ENCODE results near the gene RWDD1. TPM values are rescaled to one million over a fixed set of nuclear protein-coding genes. Genes with fewer than 3 reads are reported as not detected.

The RWDD1 gene
- total and polyA plus RNA-seq, 2 donors (not counting 1 experiment from before 2014, with no cell fraction given): 18.0 to 22.4 TPM

DNA sequence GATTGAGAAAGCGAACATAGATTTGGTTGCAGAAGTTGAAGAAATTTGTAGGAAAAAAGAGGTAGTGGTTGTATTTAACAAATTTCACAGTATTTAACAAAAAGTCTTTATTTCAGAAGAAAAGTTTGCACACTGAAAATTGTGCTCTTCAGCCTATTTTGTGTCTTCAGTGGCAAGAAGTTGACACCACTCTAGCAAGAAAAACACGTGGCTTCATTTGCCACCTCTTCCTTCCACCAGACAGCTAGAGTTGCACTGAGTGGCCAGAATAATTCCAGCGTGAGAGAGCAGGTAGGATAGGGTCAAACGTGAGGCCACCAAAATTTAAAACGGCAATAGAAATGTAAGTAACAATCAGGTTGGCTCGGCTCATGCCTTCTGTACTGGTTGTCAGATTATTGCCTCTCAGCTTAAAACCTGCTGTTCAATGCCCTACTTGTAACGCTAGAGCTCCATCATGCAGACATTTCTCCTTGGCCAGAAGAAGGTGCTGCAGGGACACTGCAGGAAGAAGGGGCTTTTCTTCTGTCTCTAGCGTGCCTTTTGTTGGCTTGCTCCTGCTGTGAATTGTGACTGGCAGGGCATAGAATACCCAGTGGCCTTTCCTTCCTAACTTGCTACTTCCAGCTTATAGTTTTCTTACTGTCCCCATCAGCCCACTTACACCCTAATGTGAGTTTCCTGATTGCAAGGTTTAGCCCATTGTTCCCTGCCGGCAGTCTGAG, 37.9 kb upstream of the RWDD1 start:
- no peak for DNase-seq
- intact Hi-C loops (cut with micrococcal nuclease): loop anchor here (5.0 to 10.0 kb wide), 2 partner anchors 71 to 311 kb away; partner anchors contain the start of gene CALHM6

DNA sequence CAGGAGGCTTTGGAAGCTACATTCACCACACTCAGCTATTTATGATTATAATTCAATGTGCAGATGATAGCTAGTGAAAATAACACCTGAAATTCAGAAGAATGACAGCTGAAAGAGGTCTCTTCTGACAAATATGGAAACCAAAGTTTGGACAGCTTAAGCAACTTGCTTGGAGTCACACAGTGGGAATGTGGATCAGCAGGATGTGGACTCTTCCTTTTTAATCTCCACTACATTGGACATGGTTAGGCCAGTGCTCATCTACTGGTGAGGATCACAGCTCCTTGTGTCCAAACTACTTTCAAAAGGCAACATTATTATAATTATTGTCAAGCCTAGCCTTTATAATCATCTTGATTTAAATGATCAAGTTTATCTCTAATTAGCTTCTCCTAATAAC, 36.2 kb upstream of the RWDD1 start:
- no peak for ATAC-seq (ENCODE audit: low read depth)
- TF ChIP-seq, protein P1, sequence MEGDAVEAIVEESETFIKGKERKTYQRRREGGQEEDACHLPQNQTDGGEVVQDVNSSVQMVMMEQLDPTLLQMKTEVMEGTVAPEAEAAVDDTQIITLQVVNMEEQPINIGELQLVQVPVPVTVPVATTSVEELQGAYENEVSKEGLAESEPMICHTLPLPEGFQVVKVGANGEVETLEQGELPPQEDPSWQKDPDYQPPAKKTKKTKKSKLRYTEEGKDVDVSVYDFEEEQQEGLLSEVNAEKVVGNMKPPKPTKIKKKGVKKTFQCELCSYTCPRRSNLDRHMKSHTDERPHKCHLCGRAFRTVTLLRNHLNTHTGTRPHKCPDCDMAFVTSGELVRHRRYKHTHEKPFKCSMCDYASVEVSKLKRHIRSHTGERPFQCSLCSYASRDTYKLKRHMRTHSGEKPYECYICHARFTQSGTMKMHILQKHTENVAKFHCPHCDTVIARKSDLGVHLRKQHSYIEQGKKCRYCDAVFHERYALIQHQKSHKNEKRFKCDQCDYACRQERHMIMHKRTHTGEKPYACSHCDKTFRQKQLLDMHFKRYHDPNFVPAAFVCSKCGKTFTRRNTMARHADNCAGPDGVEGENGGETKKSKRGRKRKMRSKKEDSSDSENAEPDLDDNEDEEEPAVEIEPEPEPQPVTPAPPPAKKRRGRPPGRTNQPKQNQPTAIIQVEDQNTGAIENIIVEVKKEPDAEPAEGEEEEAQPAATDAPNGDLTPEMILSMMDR (IDR thresholded peaks at IDR 0.05): no peak
- no peak for TF ChIP-seq EZH2 (IDR thresholded peaks at IDR 0.05; ENCODE audit: borderline replicate concordance, insufficient read depth, low read depth, low read length, poor library complexity, severe bottlenecking)
- Histone ChIP-seq H3K9me3 (ENCODE audit: control extremely low read depth in 1 of 3, control insufficient read depth in 2 of 3, insufficient read depth in 1 of 3, low read length in 2 of 3) (no peaks in the 10 kb centered on the region), H3K4me1 (ENCODE audit: control insufficient read depth in 2 of 2, insufficient read depth in 2 of 2, low read length in 2 of 2) (peaks cover 0 to 5% of the 10 kb centered on the region in 2 donors), H3K9ac (ENCODE audit: low read length) (no peak overlapping the region), H2AFZ (ENCODE audit: insufficient read depth, low read depth, low read length, poor library complexity, severe bottlenecking) (no peak overlapping the region), H4K20me1 (ENCODE audit: control insufficient read depth, insufficient read depth, low read length, poor library complexity, severe bottlenecking) (no peaks in the 10 kb centered on the region), H3K4me2 (replicated peaks; ENCODE audit: low read depth, low read length, poor library complexity, severe bottlenecking) (no peak overlapping the region), H3K79me2 (ENCODE audit: control insufficient read depth, insufficient read depth, low read length) (no peaks in the 10 kb centered on the region), H3K27me3 (replicated peaks in 1 of 4; ENCODE audit: control extremely low read depth in 1 of 4, control insufficient read depth in 3 of 4, insufficient read depth in 4 of 4, low read length in 3 of 4) (no peaks in the 10 kb centered on the region), H3K4me3 (ENCODE audit: control extremely low read depth in 1 of 5, extremely low read depth in 1 of 5, insufficient read depth in 1 of 5, low read depth in 2 of 5, low read length in 4 of 5) (no peak overlapping the region), H3K36me3 (replicated peaks in 1 of 2; ENCODE audit: control extremely low read depth in 1 of 2, control insufficient read depth in 1 of 2, extremely low read depth in 1 of 2, insufficient read depth in 2 of 2, low read length in 1 of 2) (no peaks in the 10 kb centered on the region), H3K27ac (ENCODE audit: low read length in 2 of 2) (no peak overlapping the region)
- intact Hi-C loops (cut with micrococcal nuclease): loop anchor here (10.0 kb wide), 1 partner anchor 310 kb away; no protein-coding TSS in a partner anchor
- DNase-seq: no peak
- Mint-ChIP-seq H3K27ac (no peak overlapping the region), H3K9me3 (ENCODE audit: insufficient read depth) (no peaks in the 10 kb centered on the region), H3K4me3 (no peak overlapping the region), H3K4me1 (peaks cover 11% of the 10 kb centered on the region), H3K27me3 (peaks cover 7% of the 10 kb centered on the region)
- ChIA-PET CTCF (interaction anchor here (0.7 to 4.5 kb wide), 34 partner anchors 12 to 317 kb away, joined by 3 to 151 read pairs (median 4); partner anchors contain the start of genes CALHM4, RWDD1 and TSPYL1), POLR2A (no interaction called here)

More for the DNA sequence above, 37.9 kb upstream of the RWDD1 start:
- Histone ChIP-seq H3K36me3 (replicated peaks in 1 of 2; ENCODE audit: control extremely low read depth in 1 of 2, control insufficient read depth in 1 of 2, extremely low read depth in 1 of 2, insufficient read depth in 2 of 2, low read length in 1 of 2) (no peaks in the 10 kb centered on the region), H3K4me3 (ENCODE audit: control extremely low read depth in 1 of 5, extremely low read depth in 1 of 5, insufficient read depth in 1 of 5, low read depth in 2 of 5, low read length in 4 of 5) (no peak overlapping the region), H3K27me3 (replicated peaks in 1 of 4; ENCODE audit: control extremely low read depth in 1 of 4, control insufficient read depth in 3 of 4, insufficient read depth in 4 of 4, low read length in 3 of 4) (no peaks in the 10 kb centered on the region), H3K9ac (ENCODE audit: low read length) (no peak overlapping the region), H3K4me2 (replicated peaks; ENCODE audit: low read depth, low read length, poor library complexity, severe bottlenecking) (no peak overlapping the region), H3K9me3 (ENCODE audit: control extremely low read depth in 1 of 3, control insufficient read depth in 2 of 3, insufficient read depth in 1 of 3, low read length in 2 of 3) (no peaks in the 10 kb centered on the region), H3K79me2 (ENCODE audit: control insufficient read depth, insufficient read depth, low read length) (no peaks in the 10 kb centered on the region), H2AFZ (ENCODE audit: insufficient read depth, low read depth, low read length, poor library complexity, severe bottlenecking) (no peak overlapping the region), H4K20me1 (ENCODE audit: control insufficient read depth, insufficient read depth, low read length, poor library complexity, severe bottlenecking) (no peaks in the 10 kb centered on the region), H3K27ac (ENCODE audit: low read length in 2 of 2) (no peak overlapping the region), H3K4me1 (ENCODE audit: control insufficient read depth in 2 of 2, insufficient read depth in 2 of 2, low read length in 2 of 2) (peaks cover 0 to 5% of the 10 kb centered on the region in 2 donors)
- 100% methylated on average over 7 of the region's 9 CpGs for WGBS (ENCODE audit: insufficient coverage)
- Mint-ChIP-seq H3K4me1 (peaks cover 11% of the 10 kb centered on the region), H3K27me3 (no peaks in the 10 kb centered on the region), H3K9me3 (ENCODE audit: insufficient read depth) (no peaks in the 10 kb centered on the region), H3K4me3 (no peak overlapping the region), H3K27ac (no peak overlapping the region)
- no peak for TF ChIP-seq EZH2 (IDR thresholded peaks at IDR 0.05; ENCODE audit: borderline replicate concordance, insufficient read depth, low read depth, low read length, poor library complexity, severe bottlenecking)
- TF ChIP-seq, protein P1 (IDR thresholded peaks at IDR 0.05): no peak
- ChIA-PET POLR2A (no interaction called here), CTCF (interaction anchor here (0.5 to 4.5 kb wide), 39 partner anchors 8 to 315 kb away, joined by 3 to 151 read pairs (median 4); partner anchors contain the start of genes TRAPPC3L, TSPYL1 and TSPYL4)
- ATAC-seq (ENCODE audit: low read depth): no peak
